ENCODE data around the gene TARDBP.
"Not testable (repeated sequence)": the region's sequence is repeated elsewhere in the genome, so short reads cannot be mapped to it uniquely, and the experiment has no call there.

Gene TARDBP

DNA sequence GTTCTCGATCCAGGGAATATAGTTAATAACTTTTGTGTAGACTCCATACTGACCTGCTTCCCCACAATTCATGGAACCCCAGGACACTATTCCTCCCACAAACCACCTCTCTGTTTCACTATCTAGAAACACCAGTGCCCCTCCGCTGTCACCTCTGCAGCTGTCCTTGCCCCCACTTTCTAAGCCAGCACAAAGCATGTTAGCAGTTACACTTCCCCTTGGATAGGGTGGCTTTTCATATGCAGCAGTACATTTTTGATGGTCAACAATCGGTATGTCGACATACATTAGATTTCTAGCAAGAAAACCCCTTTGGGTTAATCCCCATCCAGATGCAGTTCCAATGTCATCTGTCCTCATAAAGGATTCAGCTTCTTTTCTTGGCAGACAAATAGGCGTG lies 14.4 kb downstream of the TARDBP start:
- Histone ChIP-seq H3K4me1 (ENCODE audit: control insufficient read depth, insufficient read depth, low read length, unreplicated experiment) (no peaks in the 10 kb centered on the region), H3K4me3 (ENCODE audit: low read depth, low read length) (no peak overlapping the region), H3K79me2 (ENCODE audit: control insufficient read depth, insufficient read depth, low read length, unreplicated experiment) (no peaks in the 10 kb centered on the region), H2AFZ (ENCODE audit: low read length, unreplicated experiment) (no peak overlapping the region), H3K27ac (ENCODE audit: low read depth, low read length) (no peak overlapping the region), H3K36me3 (ENCODE audit: insufficient read depth, low read length) (peaks cover 25% of the 10 kb centered on the region), H3K27me3 (ENCODE audit: insufficient read depth, low read length) (no peaks in the 10 kb centered on the region)

DNA sequence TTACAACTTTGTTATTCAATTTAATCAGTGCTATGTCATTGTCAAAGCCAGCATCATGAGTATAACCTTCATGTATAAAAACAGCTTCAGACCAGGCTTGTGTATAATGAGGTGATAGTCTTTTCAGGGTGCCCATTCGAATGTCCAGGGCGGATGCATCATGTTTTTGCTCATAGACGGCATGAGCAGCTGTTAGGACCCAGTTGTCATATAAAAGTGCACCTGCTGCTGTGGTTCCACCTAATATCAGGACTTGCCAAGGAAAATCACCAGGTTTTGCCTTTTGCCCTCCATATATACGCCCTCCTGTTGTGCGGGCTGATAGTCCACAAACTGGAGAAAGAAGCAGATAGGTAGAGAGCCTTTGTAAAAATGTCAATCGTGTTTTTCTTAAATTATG lies 14.9 kb downstream of the TARDBP start:
- no peaks in the 10 kb centered on the region for H3K27me3 ChIP-seq (ENCODE audit: insufficient read depth, low read length)
- no peaks in the 10 kb centered on the region for H3K4me1 ChIP-seq (ENCODE audit: control insufficient read depth, insufficient read depth, low read length, unreplicated experiment)
- H2AFZ ChIP-seq (ENCODE audit: low read length, unreplicated experiment): no peak overlapping the region
- H3K36me3 ChIP-seq (ENCODE audit: insufficient read depth, low read length): peaks cover 21% of the 10 kb centered on the region
- no peaks in the 10 kb centered on the region for H3K79me2 ChIP-seq (ENCODE audit: control insufficient read depth, insufficient read depth, low read length, unreplicated experiment)
- no peak overlapping the region for H3K27ac ChIP-seq (ENCODE audit: low read depth, low read length)
- H3K4me3 ChIP-seq (ENCODE audit: low read depth, low read length): no peak overlapping the region

- no peaks in the 10 kb centered on the region for H3K4me1 ChIP-seq (ENCODE audit: control insufficient read depth, insufficient read depth, low read length, unreplicated experiment)
- H2AFZ ChIP-seq (ENCODE audit: low read length, unreplicated experiment): no peak overlapping the region
- no peak overlapping the region for H3K27ac ChIP-seq (ENCODE audit: low read depth, low read length)
- no peak overlapping the region for H3K4me3 ChIP-seq (ENCODE audit: low read depth, low read length)
- no peaks in the 10 kb centered on the region for H3K79me2 ChIP-seq (ENCODE audit: control insufficient read depth, insufficient read depth, low read length, unreplicated experiment)
- no peaks in the 10 kb centered on the region for H3K27me3 ChIP-seq (ENCODE audit: insufficient read depth, low read length)
- H3K36me3 ChIP-seq (ENCODE audit: insufficient read depth, low read length): peaks cover 18% of the 10 kb centered on the region
Observed at GRCh38 chr1:11028018-11028417, 15.6 kb downstream of the TARDBP start.

DNA sequence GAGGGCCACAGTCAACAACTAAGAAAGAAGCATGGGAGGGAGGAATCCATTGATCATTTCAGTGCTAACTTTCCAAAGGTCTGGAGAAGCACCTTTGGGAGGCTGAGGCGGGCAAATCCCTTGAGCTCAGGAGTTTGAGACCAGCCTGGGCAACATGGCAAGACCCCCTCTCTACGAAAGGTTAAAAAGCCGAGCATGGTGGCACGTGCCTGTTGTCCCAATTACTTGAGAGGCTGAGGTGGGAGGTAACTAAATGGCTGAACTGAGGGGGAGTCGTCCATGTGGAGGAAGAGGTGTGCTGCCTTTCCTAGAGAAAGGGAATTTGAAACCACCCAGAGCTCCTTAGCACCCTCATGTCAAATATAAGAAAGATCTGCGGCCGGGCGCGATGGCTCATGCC lies 18.4 kb downstream of the TARDBP start:
- Histone ChIP-seq H3K27ac (ENCODE audit: low read depth, low read length) (no peak overlapping the region), H2AFZ (ENCODE audit: low read length, unreplicated experiment) (no peak overlapping the region), H3K4me3 (ENCODE audit: low read depth, low read length) (no peak overlapping the region), H3K27me3 (ENCODE audit: insufficient read depth, low read length) (no peaks in the 10 kb centered on the region), H3K4me1 (ENCODE audit: control insufficient read depth, insufficient read depth, low read length, unreplicated experiment) (no peaks in the 10 kb centered on the region), H3K79me2 (ENCODE audit: control insufficient read depth, insufficient read depth, low read length, unreplicated experiment) (no peaks in the 10 kb centered on the region), H3K36me3 (ENCODE audit: insufficient read depth, low read length) (0 out of 2 replicates have a peak, but pooled peaks cover 4% of the 10 kb centered on the region)

- no peak overlapping the region for H3K27ac ChIP-seq (ENCODE audit: low read depth, low read length)
- 0 out of 2 replicates have a peak, but pooled peaks cover 4% of the 10 kb centered on the region for H3K36me3 ChIP-seq (ENCODE audit: insufficient read depth, low read length)
- H2AFZ ChIP-seq (ENCODE audit: low read length, unreplicated experiment): no peak overlapping the region
- no peaks in the 10 kb centered on the region for H3K27me3 ChIP-seq (ENCODE audit: insufficient read depth, low read length)
- H3K4me1 ChIP-seq (ENCODE audit: control insufficient read depth, insufficient read depth, low read length, unreplicated experiment): no peaks in the 10 kb centered on the region
- no peaks in the 10 kb centered on the region for H3K79me2 ChIP-seq (ENCODE audit: control insufficient read depth, insufficient read depth, low read length, unreplicated experiment)
- no peak overlapping the region for H3K4me3 ChIP-seq (ENCODE audit: low read depth, low read length)
Observed at GRCh38 chr1:11031624-11032262, 19.3 kb downstream of the TARDBP start.

DNA sequence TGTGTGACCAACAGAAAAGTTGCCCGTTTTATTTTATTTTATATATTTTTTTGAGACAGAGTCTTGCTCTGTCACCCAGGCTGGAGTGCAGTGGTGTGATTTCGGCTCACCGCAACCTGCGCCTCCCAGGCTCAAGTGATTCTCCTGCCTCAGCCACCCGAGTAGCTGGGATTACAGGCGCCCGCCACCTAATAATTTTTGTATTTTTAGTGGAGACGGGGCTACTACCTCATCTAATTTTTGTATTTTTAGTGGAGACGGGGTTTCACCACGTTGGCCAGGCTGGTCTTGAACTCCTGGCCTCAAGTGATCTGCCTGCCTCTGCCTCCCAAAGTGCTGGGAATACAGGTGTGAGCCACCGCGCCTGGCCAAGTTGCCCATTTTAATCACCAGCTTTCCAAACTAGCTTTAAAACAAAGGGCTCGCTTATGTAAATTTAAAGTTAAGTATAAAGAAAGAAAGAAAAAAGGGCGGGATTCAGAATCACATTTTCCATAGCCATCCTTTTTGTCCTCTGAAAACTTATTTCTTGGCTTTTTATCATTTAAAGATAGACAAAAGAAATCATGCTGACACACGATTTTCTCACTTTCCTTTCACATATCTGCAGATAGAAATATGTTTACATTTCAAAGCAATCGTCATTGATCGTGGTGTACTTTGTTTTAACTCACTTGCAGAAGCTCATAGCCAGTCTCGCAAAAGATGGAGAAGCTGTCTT lies 24.7 kb downstream of the TARDBP start:
- not testable (repeated sequence) for H3K4me1 ChIP-seq (ENCODE audit: control insufficient read depth, insufficient read depth, low read length, unreplicated experiment); H3K36me3 ChIP-seq (ENCODE audit: insufficient read depth, low read length); H3K4me3 ChIP-seq (ENCODE audit: low read depth, low read length); H3K27ac ChIP-seq (ENCODE audit: low read depth, low read length); H2AFZ ChIP-seq (ENCODE audit: low read length, unreplicated experiment); H3K79me2 ChIP-seq (ENCODE audit: control insufficient read depth, insufficient read depth, low read length, unreplicated experiment)
- peaks cover 21% of the 10 kb centered on the region for H3K27me3 ChIP-seq (ENCODE audit: insufficient read depth, low read length)

GRCh38 chr1:11037740-11038182 lies 25.3 kb downstream of the TARDBP start:
- Histone ChIP-seq H3K27me3 (ENCODE audit: insufficient read depth, low read length) (peaks cover 25% of the 10 kb centered on the region), H3K27ac (ENCODE audit: low read depth, low read length) (no peak overlapping the region), H3K4me3 (ENCODE audit: low read depth, low read length) (no peak overlapping the region), H2AFZ (ENCODE audit: low read length, unreplicated experiment) (no peak overlapping the region), H3K79me2 (ENCODE audit: control insufficient read depth, insufficient read depth, low read length, unreplicated experiment) (no peaks in the 10 kb centered on the region), H3K36me3 (ENCODE audit: insufficient read depth, low read length) (no peaks in the 10 kb centered on the region), H3K4me1 (ENCODE audit: control insufficient read depth, insufficient read depth, low read length, unreplicated experiment) (no peaks in the 10 kb centered on the region)

DNA sequence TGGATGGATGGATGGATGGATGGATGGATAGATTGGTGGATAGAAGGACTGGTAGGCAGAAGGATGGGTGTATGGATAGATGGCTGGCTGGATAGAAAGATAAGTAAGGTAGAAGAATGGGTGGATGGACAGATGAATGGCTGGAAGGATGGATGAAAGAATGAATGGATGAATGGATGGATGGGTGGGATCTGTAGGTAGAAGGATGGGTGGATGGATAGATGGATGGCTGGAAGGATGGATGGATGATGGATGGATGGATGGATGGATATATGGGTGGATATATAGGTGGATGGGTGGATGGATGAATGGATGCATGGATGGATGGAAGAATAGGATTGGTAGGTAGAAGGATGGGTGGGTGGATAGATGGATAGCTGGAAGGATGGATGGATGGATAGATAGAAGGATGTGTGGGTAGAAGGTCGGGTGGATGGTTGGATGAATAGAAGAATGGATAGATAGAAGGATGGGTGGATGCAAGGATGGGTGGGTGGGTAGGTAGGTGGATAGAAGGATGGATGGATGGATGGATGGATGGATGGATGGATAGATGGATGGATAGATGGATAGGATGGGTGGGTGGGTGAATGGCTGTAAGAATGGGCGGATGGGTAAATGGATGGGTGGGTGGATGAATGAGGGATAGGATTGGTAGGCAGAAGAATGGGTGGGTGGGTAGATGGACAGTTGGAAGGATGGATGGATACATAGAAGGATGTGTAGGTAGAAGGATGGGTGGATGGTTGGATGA lies 27.1 kb downstream of the TARDBP start:
- H3K36me3 ChIP-seq (ENCODE audit: insufficient read depth, low read length): no peaks in the 10 kb centered on the region
- H3K4me3 ChIP-seq (ENCODE audit: low read depth, low read length): no peak overlapping the region
- H3K4me1 ChIP-seq (ENCODE audit: control insufficient read depth, insufficient read depth, low read length, unreplicated experiment): no peaks in the 10 kb centered on the region
- no peak overlapping the region for H2AFZ ChIP-seq (ENCODE audit: low read length, unreplicated experiment)
- H3K27me3 ChIP-seq (ENCODE audit: insufficient read depth, low read length): peaks cover 25% of the 10 kb centered on the region
- no peaks in the 10 kb centered on the region for H3K79me2 ChIP-seq (ENCODE audit: control insufficient read depth, insufficient read depth, low read length, unreplicated experiment)
- H3K27ac ChIP-seq (ENCODE audit: low read depth, low read length): no peak overlapping the region

DNA sequence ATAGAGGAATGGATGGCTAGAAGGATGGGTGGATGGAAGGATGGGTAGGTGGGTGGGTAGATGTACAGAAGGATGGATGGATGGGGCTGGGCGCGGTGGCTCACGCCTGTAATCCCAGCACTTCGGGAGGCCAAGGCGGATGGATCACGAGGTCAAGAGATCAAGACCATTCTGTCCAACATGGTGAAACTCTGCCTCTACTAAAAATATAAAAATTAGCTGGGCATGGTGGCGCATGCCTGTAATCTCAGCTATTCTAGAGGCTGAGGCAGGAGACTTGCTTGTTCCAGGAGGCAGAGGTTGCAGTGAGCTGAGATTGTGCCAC lies 27.6 kb downstream of the TARDBP start:
- H3K27ac ChIP-seq (ENCODE audit: low read depth, low read length); H2AFZ ChIP-seq (ENCODE audit: low read length, unreplicated experiment); H3K4me3 ChIP-seq (ENCODE audit: low read depth, low read length); H3K4me1 ChIP-seq (ENCODE audit: control insufficient read depth, insufficient read depth, low read length, unreplicated experiment); H3K36me3 ChIP-seq (ENCODE audit: insufficient read depth, low read length); H3K79me2 ChIP-seq (ENCODE audit: control insufficient read depth, insufficient read depth, low read length, unreplicated experiment): not testable (repeated sequence)
- peaks cover 25% of the 10 kb centered on the region for H3K27me3 ChIP-seq (ENCODE audit: insufficient read depth, low read length)

GRCh38 chr1:11041048-11041447 lies 28.6 kb downstream of the TARDBP start:
- Histone ChIP-seq H3K79me2 (ENCODE audit: control insufficient read depth, insufficient read depth, low read length, unreplicated experiment) (no peaks in the 10 kb centered on the region), H3K4me1 (ENCODE audit: control insufficient read depth, insufficient read depth, low read length, unreplicated experiment) (no peaks in the 10 kb centered on the region), H3K27me3 (ENCODE audit: insufficient read depth, low read length) (peaks cover 25% of the 10 kb centered on the region), H3K4me3 (ENCODE audit: low read depth, low read length) (no peak overlapping the region), H2AFZ (ENCODE audit: low read length, unreplicated experiment) (no peak overlapping the region), H3K27ac (ENCODE audit: low read depth, low read length) (no peak overlapping the region), H3K36me3 (ENCODE audit: insufficient read depth, low read length) (no peaks in the 10 kb centered on the region)

- Histone ChIP-seq H2AFZ (ENCODE audit: low read length, unreplicated experiment) (no peak overlapping the region), H3K79me2 (ENCODE audit: control insufficient read depth, insufficient read depth, low read length, unreplicated experiment) (no peaks in the 10 kb centered on the region), H3K36me3 (ENCODE audit: insufficient read depth, low read length) (no peaks in the 10 kb centered on the region), H3K4me1 (ENCODE audit: control insufficient read depth, insufficient read depth, low read length, unreplicated experiment) (no peaks in the 10 kb centered on the region), H3K27me3 (ENCODE audit: insufficient read depth, low read length) (peaks cover 25% of the 10 kb centered on the region), H3K4me3 (ENCODE audit: low read depth, low read length) (no peak overlapping the region), H3K27ac (ENCODE audit: low read depth, low read length) (no peak overlapping the region)
Observed at GRCh38 chr1:11042065-11042464, 29.6 kb downstream of the TARDBP start.

Measured in ACC112 (cell line).